Right ventricle myocardium inferior (tissue), 1 donor: ENCODE data around the gene B3GAT1. TPM values are rescaled to one million over a fixed set of nuclear protein-coding genes. Genes with fewer than 3 reads are reported as not detected.

Source experiments
- ATAC-seq: fragments of 200-7000 bp; cut with Tn5 transposase; one replicate; pipeline ENCODE4 v1.9.1; 2020; ENCODE audit warnings: mild to moderate bottlenecking, moderate library complexity
- DNase-seq: peaks from one replicate; pipeline ENCODE4 v3.0.0; 2021; ENCODE audit errors: missing footprints
- intact Hi-C: fragments of 100-400 bp; cut with DNase I; formaldehyde crosslinking; loops from one replicate; pipeline ENCODE4 v1.11.0; 2022
- total RNA-seq: library from RNA; stranded (reverse); fragmentation: NEBNext Ultra II Directional; extraction: Animal tissue kit (Norgen Biotek cat#: 25700); gene quantifications from one replicate; pipeline ENCODE4 v1.2.1, GENCODE V29; 2021
- donor health status: DM: no; HTN: yes; CAD: no; lungs with severe emphysema.

Gene B3GAT1
- total RNA-seq, 1 donor from 2014 or later, result 0.16 TPM

- DNase-seq, result no peak
- ATAC-seq, result no peak
- intact Hi-C loops, result no loop called here
Observed at GRCh38 chr11:134365011-134365925, 46.8 kb downstream of the B3GAT1 start.

GRCh38 chr11:134364261-134364660 lies 47.8 kb downstream of the B3GAT1 start:
- DNase-seq (no peak), ATAC-seq (no peak)
- intact Hi-C loops, result no loop called here

GRCh38 chr11:134363592-134363991 lies 48.5 kb downstream of the B3GAT1 start:
- ATAC-seq (no peak), DNase-seq (no peak)
- intact Hi-C loops, result no loop called here

- intact Hi-C loops, result no loop called here
- ATAC-seq, result no peak
- DNase-seq, result no peak
Observed at GRCh38 chr11:134363161-134363560, 48.9 kb downstream of the B3GAT1 start.

- intact Hi-C loops, result no loop called here
Observed at GRCh38 chr11:134362192-134362901, 49.7 kb downstream of the B3GAT1 start.

DNA sequence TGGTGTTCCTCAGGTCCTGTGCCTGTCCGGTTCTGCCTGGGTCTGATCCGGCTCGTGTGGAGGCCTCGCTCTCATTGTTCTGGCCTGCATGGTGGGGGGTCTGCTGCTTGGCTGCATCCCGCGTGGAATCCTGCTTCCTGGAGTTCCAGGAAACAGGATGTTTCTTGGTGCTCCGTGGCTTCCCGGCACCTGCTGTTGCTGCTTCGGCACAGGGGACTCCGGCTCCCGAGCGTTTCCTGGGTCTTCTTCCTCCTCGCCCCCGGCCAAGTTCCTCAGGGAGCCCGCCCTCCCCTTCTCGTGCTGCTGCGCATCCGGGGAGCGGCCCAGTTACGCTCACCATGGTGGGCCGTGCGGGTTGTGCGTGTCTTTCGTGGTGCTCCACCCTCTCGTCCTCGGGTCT lies 50.4 kb downstream of the B3GAT1 start:
- no peak for ATAC-seq
- intact Hi-C loops, result no loop called here
- peak; percentile 57 for DNase-seq

More at GRCh38 chr11:134362192-134362901, 49.7 kb downstream of the B3GAT1 start:
- no peak for DNase-seq
- no peak for ATAC-seq

DNA sequence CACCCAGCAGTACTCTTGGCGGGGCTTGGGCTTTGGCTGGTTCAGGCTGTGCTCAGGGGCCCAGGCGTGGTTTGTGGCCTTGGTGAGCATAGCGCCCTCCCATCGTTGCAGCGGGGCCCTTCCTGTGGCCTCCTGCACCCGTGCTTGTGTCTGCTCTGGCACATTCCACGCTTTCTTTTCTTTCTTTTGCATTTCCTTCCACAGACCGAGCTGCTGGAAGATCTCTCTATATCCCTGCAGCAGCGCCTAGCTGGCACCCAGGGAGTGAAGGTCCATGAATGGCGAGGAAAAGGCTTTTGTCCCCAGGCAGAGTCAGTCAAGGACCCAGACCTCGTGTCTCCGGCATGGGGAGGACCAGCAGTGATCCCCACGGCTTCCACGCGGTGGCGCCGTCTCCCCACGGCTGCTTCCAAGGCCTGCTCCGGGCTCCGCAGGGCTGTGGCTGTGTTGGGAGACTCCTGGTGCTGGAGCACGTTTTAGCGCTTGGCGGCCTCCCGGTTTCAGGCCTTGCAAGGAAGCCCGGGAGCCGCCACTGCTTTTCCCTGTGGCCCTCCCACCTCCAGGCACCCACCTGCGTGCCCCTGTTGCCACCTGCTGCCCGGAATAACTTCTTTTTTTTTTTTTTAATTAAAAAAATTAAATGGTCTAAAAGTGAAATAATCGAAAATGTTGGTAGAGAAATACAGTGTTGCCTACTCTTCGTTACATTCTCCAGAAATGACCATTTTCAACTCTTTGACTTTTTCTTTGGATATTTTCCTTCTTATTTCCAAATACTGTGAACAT lies 51.8 kb downstream of the B3GAT1 start:
- ATAC-seq (peak; percentile 89), DNase-seq (peak; percentile 86)

GRCh38 chr11:134359646-134360045 lies 52.4 kb downstream of the B3GAT1 start:
- intact Hi-C loops, result no loop called here
- DNase-seq, result peak; percentile 16

More for the DNA sequence above, 51.8 kb downstream of the B3GAT1 start:
- intact Hi-C loops, result no loop called here

DNA sequence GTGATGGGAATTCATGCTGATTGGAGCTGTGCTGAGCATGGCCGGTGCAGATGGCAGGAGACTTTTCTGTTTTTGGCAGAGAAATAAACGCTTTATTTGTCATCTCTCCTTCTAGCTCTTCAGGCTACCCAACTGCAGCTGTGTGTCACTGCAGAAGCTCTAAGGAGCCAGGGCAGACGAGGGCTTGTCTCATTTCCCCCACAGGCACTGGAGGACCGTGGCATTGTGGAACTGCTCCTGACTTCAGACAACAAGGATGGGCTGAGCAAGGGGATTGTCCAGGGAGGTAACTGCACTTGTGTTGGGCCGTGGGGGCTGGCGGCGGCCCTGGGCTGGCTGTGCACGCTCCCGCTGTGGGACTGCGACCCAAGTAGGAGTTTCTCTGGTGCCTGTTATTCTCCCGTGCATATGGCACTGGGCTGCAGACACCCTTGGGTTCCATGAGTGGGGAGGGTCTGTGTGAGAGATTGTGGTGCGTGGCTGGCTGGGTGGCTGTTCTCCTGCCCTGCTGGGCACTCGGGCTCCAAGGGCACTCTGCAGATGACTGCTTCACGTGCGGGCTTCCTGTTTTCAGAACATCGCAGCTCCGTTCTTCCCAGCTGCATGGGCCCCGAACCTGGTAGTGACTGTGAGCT lies 53.1 kb downstream of the B3GAT1 start:
- peak; percentile 27 for DNase-seq
- no peak for ATAC-seq
- intact Hi-C loops, result no loop called here

More at GRCh38 chr11:134359646-134360045, 52.4 kb downstream of the B3GAT1 start:
- no peak for ATAC-seq

DNA sequence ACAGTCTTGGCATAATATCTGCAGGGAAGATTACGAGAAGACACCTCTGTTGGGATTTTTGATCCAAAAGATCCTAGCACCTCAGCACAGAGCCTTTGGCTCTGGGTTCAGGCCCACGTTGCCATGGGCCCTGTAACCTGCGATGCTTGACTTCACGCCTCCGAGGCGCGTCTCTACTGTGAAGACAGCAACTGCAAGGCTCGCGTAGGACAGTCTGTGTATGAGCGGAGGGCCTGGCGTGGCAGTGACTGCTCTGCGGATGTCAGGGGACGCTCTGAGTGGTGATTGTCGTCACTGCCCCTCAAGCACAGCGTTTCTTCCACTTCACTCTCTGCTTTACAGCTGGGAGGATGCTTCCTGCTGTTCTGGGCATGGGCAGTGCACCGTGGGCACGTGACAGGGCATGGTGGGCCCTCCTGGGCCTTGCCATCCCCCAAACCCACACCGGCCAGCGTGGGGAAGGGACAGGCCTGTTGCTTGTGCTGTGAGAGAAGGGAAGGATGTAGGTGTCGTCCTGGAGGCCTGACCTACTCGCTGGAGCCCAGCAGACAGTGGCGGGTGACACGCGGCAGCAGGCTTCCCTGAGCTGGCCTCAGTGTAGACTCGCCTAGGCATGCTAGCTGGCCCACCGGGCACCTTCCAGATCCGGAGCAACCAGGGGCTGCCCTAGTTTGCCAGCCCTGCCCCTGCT lies 53.7 kb downstream of the B3GAT1 start:
- ATAC-seq (no peak), DNase-seq (peak; percentile 63)
- intact Hi-C loops, result no loop called here

DNA sequence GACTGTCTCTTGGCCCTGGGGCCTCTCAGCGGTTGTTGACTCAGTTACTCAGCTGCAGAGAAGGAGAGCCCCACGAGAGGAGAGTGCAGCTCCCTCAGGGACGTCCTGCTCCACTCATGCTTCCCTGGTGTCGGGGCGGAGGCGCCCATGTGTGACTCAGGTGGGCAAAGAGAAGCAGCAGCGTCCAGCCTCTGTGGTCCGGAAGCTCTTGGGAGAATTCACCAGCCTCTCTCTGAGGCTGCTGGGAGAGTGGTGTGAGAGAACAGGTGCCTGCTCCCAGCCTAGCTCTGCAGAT lies 54.5 kb downstream of the B3GAT1 start:
- intact Hi-C loops, result no loop called here
- DNase-seq (peak; percentile 16), ATAC-seq (no peak)

- no peak for ATAC-seq
- peak; percentile 37 for DNase-seq
- intact Hi-C loops, result no loop called here
Observed at GRCh38 chr11:134356656-134357544, 55.1 kb downstream of the B3GAT1 start.

GRCh38 chr11:134355656-134356055 lies 56.4 kb downstream of the B3GAT1 start:
- intact Hi-C loops, result no loop called here
- ATAC-seq (no peak), DNase-seq (no peak)

GRCh38 chr11:134355136-134355535 lies 56.9 kb downstream of the B3GAT1 start:
- intact Hi-C loops, result no loop called here
- DNase-seq, result no peak
- no peak for ATAC-seq

DNA sequence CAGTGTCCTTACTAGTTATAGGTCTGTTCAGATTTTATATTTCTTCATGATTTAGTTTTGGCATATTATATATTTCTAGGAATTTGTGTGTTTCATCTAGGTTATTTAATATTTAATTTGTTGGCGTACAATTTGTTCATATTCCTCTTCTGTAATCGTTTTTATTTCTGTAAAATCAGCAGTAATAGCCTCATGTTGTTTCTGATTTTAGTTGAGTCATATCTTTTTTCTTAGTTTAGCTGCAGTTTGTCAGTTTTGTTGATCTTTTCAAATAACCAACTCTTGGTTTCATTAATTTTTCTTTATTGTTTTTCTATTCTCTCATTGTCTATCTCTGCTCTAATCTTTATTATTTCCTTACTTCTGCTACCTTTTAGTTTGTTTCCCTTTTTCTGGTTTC lies 59.9 kb downstream of the B3GAT1 start:
- DNase-seq (no peak), ATAC-seq (no peak)
- intact Hi-C loops, result no loop called here

GRCh38 chr11:134350381-134350780 lies 61.7 kb downstream of the B3GAT1 start:
- no peak for DNase-seq
- intact Hi-C loops, result no loop called here

DNA sequence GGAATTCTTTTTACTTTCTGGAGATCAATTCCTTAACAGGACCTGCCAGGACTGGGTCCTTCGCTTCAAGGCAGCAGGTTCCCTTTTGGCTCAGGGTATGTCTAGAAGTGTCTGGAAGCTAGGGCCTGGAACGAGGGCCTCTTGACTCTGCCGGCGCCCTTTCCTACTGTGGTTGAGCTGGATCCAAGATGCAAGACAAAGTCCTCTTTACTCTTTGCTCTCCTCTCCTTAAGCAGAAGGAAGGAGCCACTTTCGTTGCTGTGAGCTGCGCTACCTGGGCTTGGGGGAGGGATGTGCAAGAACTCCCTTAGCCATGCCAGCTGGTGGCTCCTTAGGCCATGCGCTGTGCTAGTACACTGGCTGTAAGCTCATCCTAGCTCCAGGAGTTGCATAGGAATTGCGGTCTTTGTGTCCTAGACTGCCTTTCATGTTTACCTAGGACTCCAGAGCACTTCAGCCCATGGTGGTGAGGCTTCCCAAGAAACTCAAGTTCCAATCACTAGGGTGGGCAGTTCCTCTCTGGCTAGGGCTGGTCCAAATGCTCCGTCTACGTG lies 62.2 kb downstream of the B3GAT1 start:
- DNase-seq (no peak), ATAC-seq (no peak)
- intact Hi-C loops, result no loop called here

More at GRCh38 chr11:134350381-134350780, 61.7 kb downstream of the B3GAT1 start:
- ATAC-seq, result no peak
